PC-3 (cell line): Measurements from ENCODE around the gene COMT. TPM values are rescaled to one million over a fixed set of nuclear protein-coding genes. Genes with fewer than 3 reads are reported as not detected.

ENCODE experiments used
- ATAC-seq: fragments of 200-7000 bp; cut with Tn5 transposase; 2 replicates; pipeline ENCODE4 v1.9.1; 2020; ENCODE audit warnings: mild to moderate bottlenecking, moderate library complexity
- BruUV-seq: library from RNA; stranded (reverse); fragments of 400-500 nt; replicated peaks from 2 replicates; lab custom pipeline; 2021; lab: Mats Ljungman, UMichigan
- CTCF ChIA-PET: fragments of 300-600 bp; sonication (Branson Sonifier 250); formaldehyde crosslinking; loops from one replicate; lab custom pipeline; 2022; ENCODE audit warnings: antibody characterized with exemption; lab: Charles Lee
- POLR2A ChIA-PET: fragments of 300-600 bp; sonication (Branson Sonifier 250); formaldehyde crosslinking; loops from one replicate; lab custom pipeline; 2022; ENCODE audit warnings: antibody characterized with exemption; ENCODE audit not compliant: unreplicated experiment; lab: Charles Lee
- DNase-seq: peaks from one replicate; pipeline ENCODE4 v3.0.0-alpha.2; 2015
- H2AFZ ChIP-seq: fragments of 300-600 bp; sonication (generic); 2 replicates; pipeline ENCODE4 v1.6.0; 2016; ENCODE audit warnings: antibody characterized with exemption, low read length
- H3F3A ChIP-seq: fragments of 300-600 bp; sonication (generic); one replicate; pipeline ENCODE4 v1.6.0; 2017; ENCODE audit warnings: antibody characterized with exemption, low read length, control low read depth, mild to moderate bottlenecking; ENCODE audit not compliant: unreplicated experiment
- H3K27ac ChIP-seq: fragments of 300-600 bp; sonication (generic); 2 replicates; pipeline ENCODE4 v1.5.1; 2016; ENCODE audit warnings: mild to moderate bottlenecking, low read length
- H3K27me3 ChIP-seq: fragments of 300-600 bp; sonication (generic); 2 replicates; pipeline ENCODE4 v1.6.1; 2016; ENCODE audit warnings: low read length, mixed read lengths
- H3K36me3 ChIP-seq: fragments of 300-600 bp; sonication (generic); 2 replicates; pipeline ENCODE4 v1.6.1; 2016; ENCODE audit warnings: low read depth, mixed run types, low read length, mixed read lengths
- H3K4me1 ChIP-seq: fragments of 300-600 bp; sonication (generic); 2 replicates; pipeline ENCODE4 v1.5.1; 2016; ENCODE audit warnings: low read length; ENCODE audit not compliant: insufficient read depth
- H3K4me2 ChIP-seq: fragments of 300-600 bp; sonication (generic); 2 replicates; pipeline ENCODE4 v1.6.0; 2016; ENCODE audit warnings: low read length
- H3K4me3 ChIP-seq: fragments of 300-600 bp; sonication (generic); 2 replicates; pipeline ENCODE4 v1.5.1; 2016; ENCODE audit warnings: mild to moderate bottlenecking, low read length, mixed read lengths
- H3K79me2 ChIP-seq: fragments of 300-600 bp; sonication (generic); 2 replicates; pipeline ENCODE4 v1.6.1; 2017; ENCODE audit warnings: low read length, mixed read lengths
- H3K9ac ChIP-seq: fragments of 300-600 bp; sonication (generic); 2 replicates; pipeline ENCODE4 v1.6.0; 2016; ENCODE audit warnings: mild to moderate bottlenecking, low read length
- H3K9me2 ChIP-seq: fragments of 300-600 bp; sonication (generic); replicated peaks from 2 replicates; pipeline ENCODE4 v1.6.1; 2016; ENCODE audit warnings: mixed run types, low read length, mixed read lengths
- H3K9me3 ChIP-seq: fragments of 300-600 bp; sonication (generic); 2 replicates; pipeline ENCODE4 v1.6.1; 2016; ENCODE audit warnings: low read length, mixed read lengths
- H4K20me1 ChIP-seq: fragments of 300-600 bp; sonication (generic); 2 replicates; pipeline ENCODE4 v1.6.1; 2016; ENCODE audit warnings: low read length, mixed read lengths
- CTCF ChIP-seq: fragments of 300-600 bp; sonication (generic); conservative IDR thresholded peaks from 2 replicates; pipeline ENCODE4 v1.5.1; 2017; ENCODE audit warnings: antibody characterized with exemption, low read depth, mild to moderate bottlenecking, low read length
- EZH2 ChIP-seq: fragments of 300-600 bp; sonication (generic); IDR thresholded peaks from one replicate; pipeline ENCODE4 v1.6.1; 2017; ENCODE audit warnings: antibody characterized with exemption, mild to moderate bottlenecking, low read length; ENCODE audit not compliant: unreplicated experiment
- EZH2phosphoT487 ChIP-seq: fragments of 300-600 bp; sonication (generic); IDR thresholded peaks from 2 replicates; pipeline ENCODE4 v1.6.1; 2018; ENCODE audit warnings: mild to moderate bottlenecking, antibody characterized with exemption, low read length, borderline replicate concordance
- intact Hi-C: fragments of 100-400 bp; cut with micrococcal nuclease; formaldehyde crosslinking; loops from 2 replicates; pipeline ENCODE4 v1.9.0; 2023
- total RNA-seq: library from RNA; depleted of rRNA; stranded (reverse); fragments of >200 nt; gene quantifications from 2 replicates; pipeline ENCODE4 v1.2.3, GENCODE V29; 2014

COMT gene
- total RNA-seq, 1 experiment from 2014 or later: 204 TPM

- CTCF ChIA-PET: no interaction called here
- no peak for TF ChIP-seq EZH2phosphoT487
- no peak for TF ChIP-seq CTCF
- no peak for TF ChIP-seq EZH2
- H3K9me3 ChIP-seq: no peaks in the 10 kb centered on the region
- ATAC-seq (no peak), DNase-seq (no peak)
- H3K4me1 ChIP-seq: peaks cover 10% of the 10 kb centered on the region
- H3K79me2 ChIP-seq: no peaks in the 10 kb centered on the region
- no peaks in the 10 kb centered on the region for H3K27me3 ChIP-seq
- H3K36me3 ChIP-seq: no peaks in the 10 kb centered on the region
- no peak overlapping the region for H2AFZ ChIP-seq
- H3K4me3 ChIP-seq: no peak overlapping the region
- POLR2A ChIA-PET: no interaction called here
- BruUV-seq: no TSS peak
- no peak overlapping the region for H3K27ac ChIP-seq
- H3F3A ChIP-seq: no peaks in the 10 kb centered on the region
- no peaks in the 10 kb centered on the region for H3K9me2 ChIP-seq
- H3K9ac ChIP-seq: no peak overlapping the region
- intact Hi-C loops: no loop called here
- no peaks in the 10 kb centered on the region for H4K20me1 ChIP-seq
- H3K4me2 ChIP-seq: no peak overlapping the region
These were observed 9.8 kb downstream of the COMT start for GRCh38 chr22:19951346-19951745.

- no peaks in the 10 kb centered on the region for H3K9me3 ChIP-seq
- DNase-seq (no peak), ATAC-seq (no peak)
- no peaks in the 10 kb centered on the region for H3K27me3 ChIP-seq
- TF ChIP-seq CTCF (no peak), EZH2phosphoT487 (no peak), EZH2 (no peak)
- no TSS peak for BruUV-seq
- H4K20me1 ChIP-seq: no peaks in the 10 kb centered on the region
- H3K27ac ChIP-seq: no peak overlapping the region
- CTCF ChIA-PET: no interaction called here
- no peak overlapping the region for H3K9ac ChIP-seq
- no peaks in the 10 kb centered on the region for H3K79me2 ChIP-seq
- no peaks in the 10 kb centered on the region for H3K9me2 ChIP-seq
- no peak overlapping the region for H3K4me2 ChIP-seq
- H3K4me3 ChIP-seq: no peak overlapping the region
- H2AFZ ChIP-seq: no peak overlapping the region
- POLR2A ChIA-PET: no interaction called here
- no peaks in the 10 kb centered on the region for H3K36me3 ChIP-seq
- no peaks in the 10 kb centered on the region for H3F3A ChIP-seq
- H3K4me1 ChIP-seq: no peaks in the 10 kb centered on the region
- intact Hi-C loops: no loop called here
These were observed 13.9 kb downstream of the COMT start for GRCh38 chr22:19955241-19956128.

- no peaks in the 10 kb centered on the region for H3F3A ChIP-seq
- H3K4me2 ChIP-seq: no peak overlapping the region
- no peaks in the 10 kb centered on the region for H3K9me3 ChIP-seq
- peaks cover 4% of the 10 kb centered on the region for H3K4me1 ChIP-seq
- ChIA-PET POLR2A (no interaction called here), CTCF (no interaction called here)
- ATAC-seq: no peak
- H3K9me2 ChIP-seq: no peaks in the 10 kb centered on the region
- no peak overlapping the region for H2AFZ ChIP-seq
- H3K4me3 ChIP-seq: no peak overlapping the region
- H3K79me2 ChIP-seq: no peaks in the 10 kb centered on the region
- intact Hi-C loops: no loop called here
- TF ChIP-seq CTCF (no peak), EZH2phosphoT487 (no peak), EZH2 (no peak)
- no peaks in the 10 kb centered on the region for H4K20me1 ChIP-seq
- no peak for DNase-seq
- no peak overlapping the region for H3K27ac ChIP-seq
- no peak overlapping the region for H3K9ac ChIP-seq
- no peaks in the 10 kb centered on the region for H3K36me3 ChIP-seq
- H3K27me3 ChIP-seq: no peaks in the 10 kb centered on the region
- no TSS peak for BruUV-seq
These were observed 15.9 kb downstream of the COMT start for GRCh38 chr22:19957445-19957844.
